Small intestine (tissue), 7 donors: ENCODE measurements around the gene CST6. TPM values are rescaled to one million over a fixed set of nuclear protein-coding genes. Genes with fewer than 3 reads are reported as not detected.
"Not testable (repeated sequence)": the region's sequence is repeated elsewhere in the genome, so short reads cannot be mapped to it uniquely, and the experiment has no call there.

Source experiments
- DNase-seq, 2 donors: peaks; one replicate each; pipeline versions ENCODE4 v3.0.0 to v3.0.0-alpha.2; 2013
- FAIRE-seq: peaks from 2 replicates; lab custom pipeline; 2012; peaks lifted over from hg19 to GRCh38; lab: Jason Lieb, UNC
- H3K27ac ChIP-seq, 3 donors: one replicate each; pipeline ENCODE4 v1.5.1; 2013; ENCODE audit warnings: low read length in 2 of 3, mild to moderate bottlenecking in 2 of 3, control low read depth in 1 of 3, inconsistent platforms in 1 of 3, low read depth in 1 of 3, moderate library complexity in 1 of 3
- H3K27me3 ChIP-seq, 3 donors: one replicate each; pipeline ENCODE4 v1.6.1; 2013; ENCODE audit warnings: low read length in 3 of 3, inconsistent platforms in 1 of 3; ENCODE audit not compliant: control insufficient read depth in 3 of 3, insufficient read depth in 3 of 3
- H3K36me3 ChIP-seq, 3 donors: one replicate each; pipeline ENCODE4 v1.6.1; 2013; ENCODE audit warnings: low read length in 3 of 3, inconsistent platforms in 1 of 3, low read depth in 1 of 3, mild to moderate bottlenecking in 1 of 3, moderate library complexity in 1 of 3; ENCODE audit not compliant: control insufficient read depth in 3 of 3, insufficient read depth in 2 of 3
- H3K4me1 ChIP-seq, 3 donors: one replicate each; pipeline ENCODE4 v1.6.1; 2013; ENCODE audit warnings: low read length in 2 of 3, inconsistent platforms in 1 of 3, low read depth in 1 of 3, mild to moderate bottlenecking in 1 of 3, moderate library complexity in 1 of 3; ENCODE audit not compliant: control insufficient read depth in 3 of 3, insufficient read depth in 2 of 3
- H3K4me3 ChIP-seq, 3 donors: one replicate each; pipeline ENCODE4 v1.5.1; 2013; ENCODE audit warnings: low read length in 3 of 3, control low read depth in 1 of 3, inconsistent platforms in 1 of 3, low read depth in 1 of 3, mild to moderate bottlenecking in 1 of 3, moderate library complexity in 1 of 3
- H3K9me3 ChIP-seq, 2 donors: one replicate each; pipeline ENCODE4 v1.6.1; 2013; ENCODE audit warnings: low read depth in 1 of 2, low read length in 1 of 2; ENCODE audit not compliant: control insufficient read depth in 2 of 2, insufficient read depth in 1 of 2
- WGBS, 3 donors: extraction: QIAGEN DNeasy Blood & Tissue Kit; methylation state at CpG; one replicate each; pipeline ENCODE4 v1.1.7; 2013; 5-methylcytosine and 5-hydroxymethylcytosine counted together
- polyA plus RNA-seq, 4 donors: library from polyadenylated mRNA; stranded (reverse) in 3 of 4; unstranded in 1 of 4; fragments of 200-250 nt in 3 of 4; fragments of 120-200 nt in 1 of 4; gene quantifications; one replicate each; pipeline versions ENCODE4 v1.2.1 to v1.2.3, GENCODE V29; 2013
- donor health status: healthy with polysubstance abuse.
- donor health status: control.
- donor health status: control.
- donor health status: Bipolar disorder and iron deficiency.
- donor health status: healthy.

The CST6 gene
- polyA plus RNA-seq, 4 donors, result not detected

DNA sequence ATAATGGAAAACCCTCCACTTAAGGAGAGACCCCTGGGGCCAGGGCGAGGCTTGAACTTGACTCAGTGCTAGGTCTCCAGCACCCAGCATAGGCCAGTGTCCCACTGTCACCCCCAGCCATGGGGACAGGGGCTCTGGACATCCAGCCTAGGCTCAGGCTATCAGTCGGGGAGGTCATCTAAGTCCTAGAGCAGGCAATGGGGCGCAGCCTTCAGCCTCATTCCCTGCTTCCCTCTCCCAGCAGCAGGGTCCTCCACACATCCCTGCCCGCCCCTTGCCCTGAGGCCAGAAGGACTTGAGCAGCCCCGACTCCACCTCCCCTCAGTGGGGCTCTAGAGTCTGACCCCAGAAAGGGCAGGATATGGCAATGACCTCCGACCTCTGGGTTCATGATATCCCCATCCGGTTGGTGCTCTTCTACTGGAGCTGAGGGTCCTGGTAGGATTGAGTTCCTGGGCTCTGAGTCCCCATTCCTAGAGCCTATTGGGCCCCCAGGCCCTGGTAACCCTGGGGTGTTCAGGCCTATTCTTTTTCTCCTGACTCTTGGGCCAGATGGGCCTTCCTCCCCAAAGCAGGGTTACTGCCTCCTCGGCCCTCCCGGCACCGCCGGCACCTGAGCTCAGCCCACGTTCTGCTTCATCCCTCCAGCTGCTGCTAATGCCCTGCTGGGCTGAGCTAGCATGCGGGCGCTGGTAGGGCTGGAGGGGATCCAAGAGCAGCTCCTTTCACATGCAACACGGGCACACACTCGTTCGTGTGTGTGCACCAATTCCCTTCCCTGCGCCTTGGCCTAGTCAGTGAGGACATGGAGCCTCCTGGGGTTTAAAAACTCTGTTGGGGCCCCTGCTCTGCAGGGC, 4.4 kb downstream of the CST6 start:
- Histone ChIP-seq H3K27me3 (peaks cover 0 to 27% (median 13%) of the 10 kb centered on the region in 3 donors), H3K36me3 (no peaks in the 10 kb centered on the region), H3K4me3 (no peak overlapping the region), H3K27ac (no peak overlapping the region), H3K4me1 (peaks cover 0 to 2% (median 0%) of the 10 kb centered on the region in 3 donors), H3K9me3 (no peaks in the 10 kb centered on the region)
- FAIRE-seq (no peak), DNase-seq (no peak)
- WGBS, 3 donors, result 80 to 82% (median 81%) methylated on average over 18 of the region's 18 CpGs

DNA sequence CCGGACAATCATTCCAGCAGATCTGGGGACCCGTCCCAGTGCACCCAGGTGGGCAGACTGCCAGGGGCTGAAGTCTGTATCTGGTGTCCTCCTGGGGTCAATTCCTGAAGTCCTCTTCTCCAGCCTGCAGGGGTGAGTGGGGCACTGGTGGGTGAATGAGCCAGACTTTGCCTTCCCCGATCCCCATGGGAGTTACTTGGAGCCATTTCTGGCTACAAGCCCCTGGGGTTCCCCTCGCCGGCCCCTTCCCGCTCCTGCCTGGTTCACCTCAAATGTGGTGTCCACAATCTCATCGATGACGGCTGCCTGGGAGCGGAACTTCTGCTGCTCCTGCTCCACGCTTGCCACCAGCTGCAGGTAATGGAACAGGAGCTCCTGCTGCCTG, 5.0 kb downstream of the CST6 start:
- 83 to 85% (median 84%) methylated on average over 10 of the region's 10 CpGs for whole genome bisulfite sequencing, 3 donors
- DNase-seq (no peak), FAIRE-seq (no peak)
- peaks cover 0 to 2% (median 0%) of the 10 kb centered on the region in 3 donors for H3K4me1 ChIP-seq
- no peaks in the 10 kb centered on the region for H3K9me3 ChIP-seq
- no peak overlapping the region for H3K4me3 ChIP-seq
- H3K27ac ChIP-seq, result no peak overlapping the region
- peaks cover 0 to 24% (median 12%) of the 10 kb centered on the region in 3 donors for H3K27me3 ChIP-seq
- no peaks in the 10 kb centered on the region for H3K36me3 ChIP-seq

DNA sequence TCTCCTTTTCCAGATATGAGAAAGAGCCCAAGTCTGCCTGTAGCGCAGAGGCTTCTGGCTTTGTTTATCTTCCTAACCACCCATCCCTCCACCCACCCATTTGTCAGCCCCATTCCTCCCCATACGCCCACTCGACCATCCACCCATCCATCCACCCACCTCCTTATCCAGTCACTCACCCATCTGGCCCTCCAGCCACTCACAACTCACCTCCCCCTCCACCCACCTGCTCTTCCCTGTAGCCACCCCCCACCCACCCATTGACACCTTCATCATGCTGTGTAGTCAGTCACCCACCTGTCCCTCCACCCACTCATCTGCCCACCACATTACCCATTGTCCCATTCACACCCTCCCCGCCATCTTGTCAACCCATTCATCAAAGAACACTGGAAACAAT, 5.5 kb downstream of the CST6 start:
- no peaks in the 10 kb centered on the region for H3K36me3 ChIP-seq
- H3K4me1 ChIP-seq, result no peaks in the 10 kb centered on the region
- H3K27ac ChIP-seq, result no peak overlapping the region
- no peaks in the 10 kb centered on the region for H3K9me3 ChIP-seq
- WGBS, 3 donors, result 58 to 82% (median 71%) methylated on average over 4 of the region's 4 CpGs
- FAIRE-seq (no peak), DNase-seq (no peak)
- no peak overlapping the region for H3K4me3 ChIP-seq
- peaks cover 0 to 19% (median 9%) of the 10 kb centered on the region in 3 donors for H3K27me3 ChIP-seq

DNA sequence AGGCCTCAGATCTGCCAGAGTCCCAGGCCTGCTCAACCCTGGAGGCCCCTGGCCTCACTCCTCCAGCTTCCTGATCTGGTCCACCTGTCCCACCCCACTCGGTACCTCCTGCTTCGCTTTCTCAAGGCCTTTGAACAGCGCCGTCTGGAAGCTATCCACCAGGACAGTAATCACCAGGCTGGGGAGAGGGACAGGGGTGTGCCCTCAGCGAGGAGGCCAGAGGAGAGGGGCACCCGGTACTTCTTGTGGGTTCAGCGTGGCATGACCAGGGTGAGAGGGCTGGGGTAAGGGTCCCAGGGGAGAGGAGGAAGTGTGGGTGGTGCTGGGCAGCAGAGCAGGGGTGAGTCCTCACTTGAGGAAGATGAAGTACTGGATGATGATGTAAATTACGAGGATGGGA, 8.4 kb downstream of the CST6 start:
- Histone ChIP-seq H3K36me3 (no peaks in the 10 kb centered on the region), H3K4me3 (no peak overlapping the region), H3K27me3 (peaks cover 0 to 15% (median 0%) of the 10 kb centered on the region in 3 donors), H3K27ac (no peak overlapping the region), H3K9me3 (no peaks in the 10 kb centered on the region), H3K4me1 (no peaks in the 10 kb centered on the region)
- DNase-seq (no peak), FAIRE-seq (no peak)
- 61 to 75% (median 67%) methylated on average over 7 to 8 of the region's 8 CpGs for WGBS, 3 donors

DNA sequence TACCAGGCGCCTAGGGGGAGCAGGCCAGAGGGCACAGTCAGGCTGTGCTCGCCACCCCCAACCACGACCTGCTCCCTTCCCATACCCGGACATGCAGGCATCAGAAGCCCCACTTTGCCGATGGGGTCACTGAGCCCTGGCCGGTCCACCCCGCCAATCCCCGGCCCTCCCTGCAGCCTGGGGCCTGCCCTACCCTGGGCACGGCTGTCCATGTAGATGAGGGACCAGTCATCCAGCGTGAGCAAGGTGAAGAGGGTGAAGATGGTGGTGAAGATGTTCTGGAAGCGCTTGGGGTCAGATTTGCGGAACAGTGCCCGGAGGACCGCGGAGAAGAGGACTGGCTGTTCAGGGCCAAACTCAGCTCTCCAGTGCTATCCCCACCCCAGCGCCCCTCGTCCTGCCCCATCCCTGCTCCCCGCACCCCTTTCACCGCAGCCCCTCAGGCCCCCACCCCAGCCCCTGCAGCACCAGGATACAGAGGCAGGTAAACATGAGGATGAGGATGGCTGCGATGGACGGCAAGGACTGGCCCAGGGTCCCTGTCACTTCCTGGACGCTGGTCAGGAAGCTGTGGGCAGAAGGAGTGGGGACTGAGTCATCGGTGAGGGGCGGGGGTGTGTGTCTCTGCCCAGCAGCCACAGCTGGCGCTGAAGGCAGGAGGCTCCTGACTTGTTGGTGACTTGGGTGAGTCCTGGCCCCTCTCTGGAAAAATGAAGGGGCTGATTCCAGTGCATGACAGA, 9.0 kb downstream of the CST6 start:
- no peak for FAIRE-seq

DNA sequence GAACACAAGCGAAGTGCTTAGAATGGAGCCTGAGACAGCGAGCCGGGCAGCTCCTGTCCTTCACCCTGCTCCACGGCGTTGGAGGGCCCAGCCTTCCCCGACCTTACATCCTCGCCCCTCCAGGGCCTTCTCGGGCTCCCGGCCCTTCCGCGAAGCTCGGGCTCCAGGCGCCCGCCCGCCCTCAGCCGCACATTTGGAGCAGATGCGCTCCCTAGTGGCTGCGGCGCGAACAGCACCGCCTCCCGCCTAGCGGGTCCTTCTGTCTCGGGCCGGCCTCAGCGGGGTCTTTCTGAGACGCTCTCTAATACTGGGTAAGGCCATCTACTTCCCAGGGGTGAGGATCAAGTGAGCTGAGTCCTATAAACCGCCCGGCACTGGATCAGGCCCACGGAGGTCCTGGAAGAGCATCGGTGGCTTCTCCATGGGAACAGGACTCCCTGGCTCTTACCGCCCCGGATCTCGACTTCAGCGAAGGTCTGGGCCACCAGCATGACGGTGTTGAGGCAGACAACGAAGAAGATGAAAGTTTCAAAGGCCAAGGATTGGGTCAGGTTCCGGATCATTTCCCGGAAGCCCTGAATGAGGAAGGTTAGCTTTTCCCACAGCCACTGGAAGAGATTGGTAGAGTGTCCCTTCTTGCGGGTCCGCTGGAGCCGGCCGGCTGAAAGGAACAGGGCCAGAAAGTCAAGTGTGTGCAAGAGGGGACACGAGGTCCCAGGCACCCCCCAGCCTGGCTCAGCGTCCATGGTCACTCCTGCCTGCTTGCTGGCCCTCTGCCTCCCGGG, 10.8 kb downstream of the CST6 start:
- H3K4me1 ChIP-seq, result no peaks in the 10 kb centered on the region
- no peak for FAIRE-seq
- H3K4me3 ChIP-seq, result no peak overlapping the region
- 15 to 20% (median 19%) methylated on average over 46 of the region's 46 CpGs for WGBS, 3 donors
- no peaks in the 10 kb centered on the region for H3K36me3 ChIP-seq
- peaks cover 0 to 15% (median 0%) of the 10 kb centered on the region in 3 donors for H3K27me3 ChIP-seq
- no peaks in the 10 kb centered on the region for H3K9me3 ChIP-seq
- peak; percentile 47 to 78 for DNase-seq
- H3K27ac ChIP-seq, result no peak overlapping the region

More for the DNA sequence above, 9.0 kb downstream of the CST6 start:
- Histone ChIP-seq H3K9me3 (no peaks in the 10 kb centered on the region), H3K27me3 (peaks cover 0 to 15% (median 0%) of the 10 kb centered on the region in 3 donors), H3K4me3 (no peak overlapping the region), H3K36me3 (no peaks in the 10 kb centered on the region), H3K4me1 (no peaks in the 10 kb centered on the region), H3K27ac (no peak overlapping the region)
- WGBS, 3 donors, result 78 to 82% (median 80%) methylated on average over 21 to 25 of the region's 25 CpGs
- no peak for DNase-seq

DNA sequence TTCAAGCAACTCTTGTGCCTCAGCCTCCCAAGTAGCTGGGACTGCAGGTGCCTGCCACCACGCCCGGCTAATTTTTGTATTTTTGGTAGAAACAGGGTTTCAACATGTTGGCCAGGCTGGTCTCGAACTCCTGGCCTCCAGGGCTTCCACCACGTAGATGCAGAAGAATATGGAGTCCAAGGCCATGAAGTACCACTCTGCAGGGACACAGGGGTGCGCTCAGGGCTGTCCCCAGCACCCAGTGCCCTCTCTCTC, 11.3 kb downstream of the CST6 start:
- FAIRE-seq, H3K27ac ChIP-seq, H3K9me3 ChIP-seq, H3K4me3 ChIP-seq, DNase-seq, H3K4me1 ChIP-seq, H3K36me3 ChIP-seq: not testable (repeated sequence)
- H3K27me3 ChIP-seq, result peaks cover 0 to 15% (median 0%) of the 10 kb centered on the region in 3 donors
- 48 to 84% (median 57%) methylated on average over 4 to 5 of the region's 5 CpGs for WGBS, 3 donors

DNA sequence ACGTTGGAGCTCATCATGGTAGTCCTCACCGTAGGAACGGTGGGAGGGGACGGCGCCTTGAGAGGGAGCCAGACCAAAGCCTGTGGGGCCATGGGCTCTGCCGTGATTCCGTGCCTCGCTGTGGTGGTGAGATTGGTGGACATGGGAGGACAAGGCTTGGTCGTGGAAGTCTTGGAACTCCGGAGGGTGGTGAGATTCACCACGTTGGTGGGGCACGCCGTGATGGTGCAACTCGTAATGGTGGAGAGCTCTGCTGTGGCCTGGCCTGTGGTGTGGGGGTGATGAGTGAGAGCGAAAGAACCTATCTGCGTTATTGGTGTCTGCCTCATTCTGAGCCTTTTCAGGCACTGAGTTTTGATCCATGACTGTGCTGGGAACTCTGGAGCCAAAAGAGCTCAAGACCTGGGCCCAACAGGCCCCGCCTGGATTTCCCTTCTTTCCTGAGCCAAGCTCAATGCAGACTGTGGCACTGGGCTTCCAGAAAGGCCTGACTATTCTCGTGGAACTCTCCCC, 14.3 kb downstream of the CST6 start, which contains the start of gene CATSPER1:
Gene CATSPER1, minus strand, starts transcription at position 463 of the 513 bp plus-strand sequence. Its CDS starts 100 bp downstream, at position 363.
- no peak within 1 kb of the TSS for H3K27ac ChIP-seq
- no peak for FAIRE-seq
- peaks cover 0 to 15% (median 0%) of the 10 kb centered on the region in 3 donors for H3K27me3 ChIP-seq
- no peaks in the 10 kb centered on the region for H3K36me3 ChIP-seq
- no peak for DNase-seq
- no peak within 1 kb of the TSS for H3K4me3 ChIP-seq
- H3K9me3 ChIP-seq, result no peaks in the 10 kb centered on the region
- WGBS, 3 donors, result 85 to 89% (median 87%) methylated on average over 18 of the region's 18 CpGs
- no peaks in the 10 kb centered on the region for H3K4me1 ChIP-seq
